ENCODE data around the gene ACSBG1.
"Not testable (repeated sequence)": the region's sequence is repeated elsewhere in the genome, so short reads cannot be mapped to it uniquely, and the experiment has no call there.

DNA sequence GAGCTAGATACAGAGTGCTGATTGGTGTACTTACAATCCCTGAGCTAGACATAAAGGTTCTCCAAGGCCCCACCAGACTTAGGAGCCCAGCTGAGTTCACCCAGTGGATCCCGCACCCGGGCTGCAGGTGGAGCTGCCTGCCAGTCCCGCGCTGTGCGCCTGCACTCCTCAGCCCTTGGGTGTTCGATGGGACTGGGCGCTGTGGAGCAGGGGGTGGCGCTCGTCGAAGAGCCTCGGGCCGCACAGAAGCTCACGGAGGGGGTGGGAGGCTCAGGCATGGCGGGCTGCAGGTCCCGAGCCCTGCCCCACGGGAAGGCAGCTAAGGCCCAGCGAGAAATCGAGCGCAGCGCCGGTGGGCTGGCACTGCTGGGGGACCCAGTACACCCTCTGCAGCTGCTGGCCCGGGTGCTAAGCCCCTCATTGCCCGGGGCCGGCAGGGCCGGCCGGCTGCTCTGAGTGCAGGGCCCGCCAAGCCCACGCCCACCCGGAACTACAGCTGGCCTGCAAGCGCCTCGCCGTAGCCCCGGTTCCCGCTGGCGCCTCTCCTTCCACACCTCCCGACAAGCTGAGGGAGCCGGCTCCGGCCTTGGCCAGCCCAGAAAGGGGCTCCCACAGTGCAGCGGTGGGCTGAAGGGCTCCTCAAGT lies 11.7 kb upstream of the ACSBG1 start:
- TF ChIP-seq, protein P1, sequence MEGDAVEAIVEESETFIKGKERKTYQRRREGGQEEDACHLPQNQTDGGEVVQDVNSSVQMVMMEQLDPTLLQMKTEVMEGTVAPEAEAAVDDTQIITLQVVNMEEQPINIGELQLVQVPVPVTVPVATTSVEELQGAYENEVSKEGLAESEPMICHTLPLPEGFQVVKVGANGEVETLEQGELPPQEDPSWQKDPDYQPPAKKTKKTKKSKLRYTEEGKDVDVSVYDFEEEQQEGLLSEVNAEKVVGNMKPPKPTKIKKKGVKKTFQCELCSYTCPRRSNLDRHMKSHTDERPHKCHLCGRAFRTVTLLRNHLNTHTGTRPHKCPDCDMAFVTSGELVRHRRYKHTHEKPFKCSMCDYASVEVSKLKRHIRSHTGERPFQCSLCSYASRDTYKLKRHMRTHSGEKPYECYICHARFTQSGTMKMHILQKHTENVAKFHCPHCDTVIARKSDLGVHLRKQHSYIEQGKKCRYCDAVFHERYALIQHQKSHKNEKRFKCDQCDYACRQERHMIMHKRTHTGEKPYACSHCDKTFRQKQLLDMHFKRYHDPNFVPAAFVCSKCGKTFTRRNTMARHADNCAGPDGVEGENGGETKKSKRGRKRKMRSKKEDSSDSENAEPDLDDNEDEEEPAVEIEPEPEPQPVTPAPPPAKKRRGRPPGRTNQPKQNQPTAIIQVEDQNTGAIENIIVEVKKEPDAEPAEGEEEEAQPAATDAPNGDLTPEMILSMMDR (IDR thresholded peaks at IDR 0.05), result not testable (repeated sequence)
- not testable (repeated sequence) for TF ChIP-seq POLR2A (IDR thresholded peaks at IDR 0.05)

Data from vagina (tissue), 2 donors.